HepG2 (cell line): Measurements from ENCODE around the gene FXN. TPM values are rescaled to one million over a fixed set of nuclear protein-coding genes. Genes with fewer than 3 reads are reported as not detected.

Experiments used
- CHCHD3 ChIP-seq: sonication (generic); formaldehyde crosslinking; IDR thresholded peaks from 2 replicates; pipeline ENCODE4 v1.8.0; 2022; ENCODE audit warnings: mild to moderate bottlenecking, missing genetic modification reagents, moderate library complexity
- DPF2 ChIP-seq: sonication (generic); formaldehyde crosslinking; IDR thresholded peaks from 2 replicates; pipeline ENCODE4 v1.4.0; 2020; ENCODE audit warnings: mild to moderate bottlenecking, low read depth, missing genetic modification reagents, borderline replicate concordance
- KLF9 ChIP-seq: IDR thresholded peaks from 2 replicates; pipeline ENCODE4 v1.6.1; 2016; ENCODE audit warnings: low read depth
- MAFK ChIP-seq, 2 experiments: IDR thresholded peaks in 1 of 2; conservative IDR thresholded peaks in 1 of 2; 2 replicates each; pipeline ENCODE4 v1.6.1; 2011; ENCODE audit warnings: improper control_type of control experiment in 2 of 2, low read length in 2 of 2
- NAIF1 ChIP-seq: sonication (generic); formaldehyde crosslinking; IDR thresholded peaks from 2 replicates; pipeline ENCODE4 v1.5.0; 2020; ENCODE audit warnings: mild to moderate bottlenecking, missing genetic modification reagents, borderline replicate concordance
- NFATC3 ChIP-seq: sonication (generic); formaldehyde crosslinking; IDR thresholded peaks from 2 replicates; pipeline ENCODE4 v1.5.1; 2020; ENCODE audit warnings: mild to moderate bottlenecking, missing genetic modification reagents
- NFIC ChIP-seq: IDR thresholded peaks from 2 replicates; pipeline ENCODE4 v1.6.1; 2012; ENCODE audit warnings: mild to moderate bottlenecking, low read length, inconsistent platforms
- NFYB ChIP-seq: sonication (generic); formaldehyde crosslinking; IDR thresholded peaks from 2 replicates; pipeline ENCODE4 v1.4.0; 2020; ENCODE audit warnings: missing genetic modification reagents
- NRL ChIP-seq: sonication (generic); formaldehyde crosslinking; IDR thresholded peaks from 2 replicates; pipeline ENCODE4 v1.5.0; 2020; ENCODE audit warnings: missing genetic modification reagents, mild to moderate bottlenecking, moderate library complexity, borderline replicate concordance
- POLR2G ChIP-seq: fragments of 200-400 bp; formaldehyde crosslinking; IDR thresholded peaks from 2 replicates; pipeline ENCODE4 v1.6.1; 2018; ENCODE audit warnings: mild to moderate bottlenecking, low read depth, low read length, moderate library complexity
- PTBP1 ChIP-seq: fragments of 200-400 bp; formaldehyde crosslinking; IDR thresholded peaks from 2 replicates; pipeline ENCODE4 v1.6.1; 2018; ENCODE audit warnings: low read length, low read depth; ENCODE audit not compliant: poor library complexity, severe bottlenecking
- RFX1 ChIP-seq: fragments of 450-650 bp; IDR thresholded peaks from 2 replicates; pipeline ENCODE4 v1.6.1; 2017
- SOX13 ChIP-seq, 3 experiments: fragments of 450-650 bp in 1 of 3; sonication (generic) in 1 of 3; formaldehyde crosslinking in 1 of 3; IDR thresholded peaks in 2 of 3; conservative IDR thresholded peaks in 1 of 3; 2 replicates each; pipeline versions ENCODE4 v1.5.0 to v1.6.1; 2016 to 2020; ENCODE audit warnings: antibody characterized with exemption in 1 of 3, mild to moderate bottlenecking in 1 of 3, missing compliant biosample characterization in 1 of 3, missing genetic modification reagents in 1 of 3, moderate library complexity in 1 of 3
- STAG1 ChIP-seq: sonication (generic); formaldehyde crosslinking; IDR thresholded peaks from 2 replicates; pipeline ENCODE4 v1.4.0; 2020; ENCODE audit warnings: missing genetic modification reagents
- ZFP37 ChIP-seq: sonication (generic); formaldehyde crosslinking; IDR thresholded peaks from 2 replicates; pipeline ENCODE4 v1.4.0; 2020; ENCODE audit warnings: missing genetic modification reagents, borderline replicate concordance
- ZIK1 ChIP-seq: sonication (generic); formaldehyde crosslinking; IDR thresholded peaks from 2 replicates; pipeline ENCODE4 v1.5.0; 2020; ENCODE audit warnings: mild to moderate bottlenecking, low read depth, missing genetic modification reagents, borderline replicate concordance
- ZKSCAN1 ChIP-seq: fragments of 150-350 bp; IDR thresholded peaks from 2 replicates; pipeline ENCODE4 v1.6.1; 2014; ENCODE audit warnings: low read length
- ZNF138 ChIP-seq: sonication (generic); formaldehyde crosslinking; IDR thresholded peaks from 2 replicates; pipeline ENCODE4 v1.5.0; 2020; ENCODE audit warnings: mild to moderate bottlenecking, low read depth, missing genetic modification reagents
- ZNF292 ChIP-seq: sonication (generic); formaldehyde crosslinking; IDR thresholded peaks from 2 replicates; pipeline ENCODE4 v1.8.1; 2022; ENCODE audit warnings: mild to moderate bottlenecking, low read depth, missing genetic modification reagents, borderline replicate concordance
- ZNF788 ChIP-seq: sonication (generic); formaldehyde crosslinking; IDR thresholded peaks from 2 replicates; pipeline ENCODE4 v1.5.0; 2020; ENCODE audit warnings: mild to moderate bottlenecking, missing genetic modification reagents, borderline replicate concordance
- ZNF816 ChIP-seq: sonication (generic); formaldehyde crosslinking; IDR thresholded peaks from 2 replicates; pipeline ENCODE4 v1.8.0; 2022; ENCODE audit warnings: missing genetic modification reagents, mild to moderate bottlenecking, borderline replicate concordance
- polyA plus RNA-seq, 8 experiments: library from polyadenylated mRNA; depleted of rRNA in 3 of 8; stranded (reverse) in 7 of 8; unstranded in 1 of 8; fragments of >200 nt; fragmentation: Illumina TruSeq in 4 of 8; extraction: Trizol in 4 of 8; gene quantifications; 2 replicates each; pipeline versions ENCODE4 v1.2.1 to v1.2.3, GENCODE V29; 2011 to 2016; ENCODE audit warnings: low read depth in 4 of 8, missing spikeins in 1 of 8, mixed read lengths in 1 of 8; ENCODE audit not compliant: insufficient read depth in 1 of 8
- total RNA-seq, 5 experiments: library from RNA; depleted of rRNA; stranded (reverse); fragments of >200 nt; fragmentation: Illumina TruSeq; extraction: Trizol; gene quantifications; 2 replicates each; pipeline ENCODE4 v1.2.3, GENCODE V29; 2016; ENCODE audit warnings: low read depth in 1 of 5
- TF ChIP-seq, protein P1 (sequence below): sonication (generic); formaldehyde crosslinking; IDR thresholded peaks from 2 replicates; pipeline ENCODE4 v1.4.0; 2020; ENCODE audit warnings: missing genetic modification reagents, mild to moderate bottlenecking, borderline replicate concordance
- TF ChIP-seq, protein P2 (sequence below), 2 experiments: sonication (generic) in 1 of 2; formaldehyde crosslinking in 1 of 2; IDR thresholded peaks; 2 replicates each; pipeline versions ENCODE4 v1.5.1 to v1.6.1; 2011 to 2020; ENCODE audit warnings: borderline replicate concordance in 1 of 2, low read depth in 1 of 2, low read length in 1 of 2, mild to moderate bottlenecking in 1 of 2, missing genetic modification reagents in 1 of 2, moderate library complexity in 1 of 2
- TF ChIP-seq, protein P3 (sequence below): sonication (generic); formaldehyde crosslinking; IDR thresholded peaks from 2 replicates; pipeline ENCODE4 v1.4.0; 2020; ENCODE audit warnings: missing genetic modification reagents

Gene FXN
- total and polyA plus RNA-seq, 2 of the 13 experiments (the other 11 are each of a cell fraction or from before 2014, with no cell fraction given) = 24.1 to 26.0 TPM

GRCh38 chr9:69120380-69121154 lies 85.0 kb downstream of the FXN start (continued):
- 0 out of 2 replicates have a peak, but pooled peaks have one; percentile 61 for TF ChIP-seq ZNF138 (CRISPR knock-in tag)
- peak; percentile 72 for TF ChIP-seq SOX13 (IDR thresholded peaks at IDR 0.05)
- peak in 1 of 2 experiments; percentile 86; a peak in 2 of 4 replicates for TF ChIP-seq SOX13 (CRISPR knock-in tag; conservative IDR thresholded peaks at IDR 0.05 in 1 of 2, IDR thresholded peaks at IDR 0.05 in 1 of 2)
- TF ChIP-seq ZIK1 (CRISPR knock-in tag) = no peak; the same call in 1 of the 2 replicates
- no peak for TF ChIP-seq CHCHD3 (CRISPR knock-in tag)
- peak; percentile 65 for TF ChIP-seq POLR2G
- TF ChIP-seq ZNF788 = no peak
- no peak for TF ChIP-seq PTBP1
- no peak for TF ChIP-seq ZKSCAN1
- no peak for TF ChIP-seq MAFK (conservative IDR thresholded peaks at IDR 0.05 in 1 of 2, IDR thresholded peaks at IDR 0.05 in 1 of 2; ENCODE audit: low read length in 2 of 2)
- peak; percentile 47; the same call in 1 of the 2 replicates for TF ChIP-seq NAIF1 (CRISPR knock-in tag)
- TF ChIP-seq ZNF292 (CRISPR knock-in tag) = no peak
- TF ChIP-seq, protein P1, sequence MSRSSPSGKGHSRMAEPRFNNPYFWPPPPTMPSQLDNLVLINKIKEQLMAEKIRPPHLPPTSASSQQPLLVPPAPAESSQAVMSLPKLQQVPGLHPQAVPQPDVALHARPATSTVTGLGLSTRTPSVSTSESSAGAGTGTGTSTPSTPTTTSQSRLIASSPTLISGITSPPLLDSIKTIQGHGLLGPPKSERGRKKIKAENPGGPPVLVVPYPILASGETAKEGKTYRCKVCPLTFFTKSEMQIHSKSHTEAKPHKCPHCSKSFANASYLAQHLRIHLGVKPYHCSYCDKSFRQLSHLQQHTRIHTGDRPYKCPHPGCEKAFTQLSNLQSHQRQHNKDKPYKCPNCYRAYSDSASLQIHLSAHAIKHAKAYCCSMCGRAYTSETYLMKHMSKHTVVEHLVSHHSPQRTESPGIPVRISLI (CRISPR knock-in tag) = no peak; the same call in 1 of the 2 replicates
- TF ChIP-seq STAG1 (CRISPR knock-in tag) = no peak; the same call in 1 of the 2 replicates
- TF ChIP-seq NFIC = no peak
- TF ChIP-seq ZFP37 (CRISPR knock-in tag) = 0 out of 2 replicates have a peak, but pooled peaks have one; percentile 24
- TF ChIP-seq RFX1 = no peak
- 0 out of 2 replicates have a peak, but pooled peaks have one; percentile 56 for TF ChIP-seq ZNF816 (CRISPR knock-in tag)
- TF ChIP-seq, protein P2, sequence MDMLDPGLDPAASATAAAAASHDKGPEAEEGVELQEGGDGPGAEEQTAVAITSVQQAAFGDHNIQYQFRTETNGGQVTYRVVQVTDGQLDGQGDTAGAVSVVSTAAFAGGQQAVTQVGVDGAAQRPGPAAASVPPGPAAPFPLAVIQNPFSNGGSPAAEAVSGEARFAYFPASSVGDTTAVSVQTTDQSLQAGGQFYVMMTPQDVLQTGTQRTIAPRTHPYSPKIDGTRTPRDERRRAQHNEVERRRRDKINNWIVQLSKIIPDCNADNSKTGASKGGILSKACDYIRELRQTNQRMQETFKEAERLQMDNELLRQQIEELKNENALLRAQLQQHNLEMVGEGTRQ (IDR thresholded peaks at IDR 0.05; ENCODE audit: low read depth, low read length) = no peak
- TF ChIP-seq, protein P2 (CRISPR knock-in tag; IDR thresholded peaks at IDR 0.05; ENCODE audit: borderline replicate concordance) = no peak; the same call in 1 of the 2 replicates
- no peak for TF ChIP-seq NFYB (CRISPR knock-in tag)
- TF ChIP-seq NFATC3 (CRISPR knock-in tag) = no peak
- TF ChIP-seq, protein P3, sequence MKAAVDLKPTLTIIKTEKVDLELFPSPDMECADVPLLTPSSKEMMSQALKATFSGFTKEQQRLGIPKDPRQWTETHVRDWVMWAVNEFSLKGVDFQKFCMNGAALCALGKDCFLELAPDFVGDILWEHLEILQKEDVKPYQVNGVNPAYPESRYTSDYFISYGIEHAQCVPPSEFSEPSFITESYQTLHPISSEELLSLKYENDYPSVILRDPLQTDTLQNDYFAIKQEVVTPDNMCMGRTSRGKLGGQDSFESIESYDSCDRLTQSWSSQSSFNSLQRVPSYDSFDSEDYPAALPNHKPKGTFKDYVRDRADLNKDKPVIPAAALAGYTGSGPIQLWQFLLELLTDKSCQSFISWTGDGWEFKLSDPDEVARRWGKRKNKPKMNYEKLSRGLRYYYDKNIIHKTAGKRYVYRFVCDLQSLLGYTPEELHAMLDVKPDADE (CRISPR knock-in tag) = no peak
- TF ChIP-seq DPF2 = peak; percentile 29; the same call in 1 of the 2 replicates
- no peak for TF ChIP-seq KLF9 (CRISPR knock-in tag)
- TF ChIP-seq NRL (CRISPR knock-in tag) = 0 out of 2 replicates have a peak, but pooled peaks have one; percentile 9
